GM13976 (cell line): ENCODE measurements around the gene OSBPL10.

Source experiments
- DNase-seq: peaks from one replicate; pipeline ENCODE4 v3.0.0; 2012; ENCODE audit warnings: low spot score
- CTCF ChIP-seq: IDR thresholded peaks from 2 replicates; pipeline ENCODE4 v1.5.1; 2012; ENCODE audit warnings: borderline replicate concordance, mild to moderate bottlenecking; ENCODE audit not compliant: insufficient read depth; ENCODE audit errors: extremely low read depth, missing control alignments, control extremely low read depth
- in situ Hi-C: fragments of 300-500 bp; cut with MboI; formaldehyde crosslinking; loops from one replicate; pipeline ENCODE4 v1.12.0; 2022; ENCODE audit warnings: low sequenced_read_pairs, mixed read lengths, inconsistent platforms; ENCODE audit not compliant: unreplicated experiment

Gene OSBPL10

DNA sequence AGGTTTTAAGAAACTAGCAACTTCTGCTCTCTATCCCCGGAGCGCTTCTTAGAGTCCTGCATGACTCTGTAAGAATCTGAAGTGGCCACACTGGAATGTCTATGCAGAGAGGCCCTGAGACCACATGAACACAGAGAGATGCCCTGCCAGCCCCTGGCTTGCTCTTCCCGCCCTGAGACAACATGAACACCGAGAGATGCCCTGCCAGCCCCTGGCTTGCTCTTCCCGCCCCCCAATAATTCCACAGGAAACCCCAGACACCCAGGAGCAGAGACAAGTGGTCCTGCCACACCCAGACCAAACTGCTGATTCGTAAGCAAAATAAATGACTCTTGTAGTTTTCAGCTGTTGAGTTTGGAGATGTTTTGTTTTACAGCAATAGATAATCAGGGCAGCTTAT is 166.1 kb downstream of the OSBPL10 start:
- DNase-seq: no peak
- in situ Hi-C loops: no loop called here
- no peak for TF ChIP-seq CTCF

DNA sequence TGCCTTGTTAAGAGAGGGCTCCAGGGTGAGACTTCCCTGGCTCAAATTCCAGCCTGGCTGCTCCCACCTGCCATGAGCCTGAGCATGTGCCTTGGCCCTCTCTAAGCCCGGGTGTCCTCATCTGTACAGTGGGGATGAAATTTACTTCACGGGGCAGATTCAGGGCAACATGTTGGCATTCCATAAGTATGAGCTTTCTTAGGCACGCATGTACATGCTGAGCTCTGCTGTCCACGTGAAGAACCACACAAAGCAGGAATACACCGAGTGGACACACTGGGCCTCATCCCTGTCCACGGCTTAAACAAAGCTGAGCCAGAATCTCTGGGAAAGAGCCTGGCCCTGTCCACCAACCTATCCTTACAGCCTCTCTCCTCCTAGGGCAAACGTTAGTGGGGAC is 167.4 kb downstream of the OSBPL10 start:
- TF ChIP-seq CTCF: no peak
- in situ Hi-C loops: no loop called here
- DNase-seq: no peak

DNA sequence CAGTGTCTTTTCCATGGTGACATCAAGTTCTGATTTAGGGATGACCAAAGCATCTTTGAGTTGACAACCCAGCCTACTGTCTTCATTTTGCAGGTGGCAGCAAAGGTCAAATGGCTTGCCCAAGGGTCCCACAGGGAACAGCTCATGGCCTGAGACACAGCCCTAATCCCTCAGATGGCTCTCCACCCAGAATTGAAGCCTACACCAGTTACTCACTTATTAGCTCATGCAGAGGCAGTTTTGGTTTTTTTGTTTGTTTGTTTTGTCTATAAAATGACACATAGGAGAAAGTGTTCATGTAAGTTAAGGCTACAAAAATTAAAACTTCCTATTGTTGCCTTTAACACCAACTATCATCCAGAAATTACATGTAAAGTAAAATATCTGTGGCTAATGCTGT is 167.9 kb downstream of the OSBPL10 start:
- no peak for DNase-seq
- in situ Hi-C loops: no loop called here
- no peak for TF ChIP-seq CTCF

DNA sequence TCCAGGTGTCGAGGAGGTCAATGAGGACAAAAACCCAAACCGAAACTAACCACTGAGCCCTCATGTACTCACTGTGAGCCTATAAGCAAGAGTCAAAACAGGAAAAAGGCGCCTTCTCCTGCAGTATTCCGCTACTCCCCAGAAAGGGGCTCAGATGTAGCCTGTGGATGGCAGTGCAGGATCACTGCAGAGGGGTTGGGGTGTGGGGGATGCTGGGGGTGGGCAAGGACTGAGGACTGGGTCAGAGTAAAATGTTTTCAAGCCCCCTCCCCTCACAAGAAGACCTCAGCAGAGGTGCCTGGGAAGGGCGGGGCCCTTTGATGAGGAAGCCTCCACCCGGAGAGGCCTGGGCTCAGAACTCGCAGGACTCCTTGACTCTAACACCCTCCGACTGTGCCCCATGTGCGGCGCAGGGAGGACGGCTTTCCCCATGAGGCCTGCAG is 170.1 kb downstream of the OSBPL10 start:
- in situ Hi-C loops: no loop called here

DNA sequence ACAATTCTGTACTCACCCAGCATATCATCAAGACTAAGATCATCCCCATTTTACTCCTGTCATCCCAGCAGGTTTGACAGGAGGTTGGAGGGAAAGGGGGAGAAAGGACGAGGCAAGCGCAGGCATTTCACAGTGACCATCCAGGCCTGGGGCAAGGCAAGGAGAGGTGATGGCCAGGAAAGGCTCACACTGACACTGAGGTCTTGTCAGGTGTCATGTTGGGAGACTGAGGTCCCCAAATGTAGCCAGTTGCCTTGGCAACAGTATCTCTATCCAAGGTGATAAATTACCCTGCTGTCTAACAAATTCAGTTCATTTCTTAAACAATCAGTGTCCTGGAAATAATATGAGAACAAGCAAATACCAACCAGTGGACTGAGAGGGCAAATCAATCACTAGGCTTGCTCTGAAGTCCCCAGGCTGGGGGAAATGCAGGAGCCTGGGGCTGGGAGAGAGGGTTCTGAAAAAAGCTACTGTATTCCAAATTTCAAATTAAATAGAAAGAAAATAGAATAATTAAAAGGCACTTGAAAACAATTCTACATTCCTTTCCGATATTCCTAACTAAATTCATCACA is 172.8 kb downstream of the OSBPL10 start:
- in situ Hi-C loops: no loop called here
- TF ChIP-seq CTCF: no peak
- no peak for DNase-seq

More for the DNA sequence above, 170.1 kb downstream of the OSBPL10 start:
- no peak for TF ChIP-seq CTCF
- no peak for DNase-seq

GRCh38 chr3:31804251-31805051 is 176.6 kb downstream of the OSBPL10 start:
- in situ Hi-C loops: no loop called here
- DNase-seq: no peak
- no peak for TF ChIP-seq CTCF
